Measurements from ENCODE around the gene GRAMD1B. TPM values are rescaled to one million over a fixed set of nuclear protein-coding genes. Genes with fewer than 3 reads are reported as not detected.

Gene GRAMD1B
- total RNA-seq, 4 donors from 2014 or later, result 0.30 to 1.5 (median 0.68) TPM

DNA sequence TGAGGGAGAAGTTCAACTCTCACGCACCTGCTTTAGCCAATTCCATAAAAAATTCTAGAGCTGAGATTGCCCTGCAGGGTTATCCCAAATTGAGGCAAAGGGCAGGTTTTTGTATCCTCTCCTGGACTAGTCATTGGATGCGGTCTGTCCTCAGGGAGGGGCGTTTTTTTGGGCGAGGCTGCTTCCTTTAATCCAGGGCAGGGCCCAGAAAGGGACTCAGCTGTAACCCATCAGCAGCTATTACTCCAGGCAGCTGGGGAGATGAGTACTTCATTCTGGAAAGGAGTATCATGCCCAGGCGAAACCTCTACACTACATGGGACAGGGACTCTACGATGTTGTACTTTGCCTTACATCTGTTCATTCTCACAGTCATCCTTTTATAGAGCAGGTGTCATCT is 121.0 kb downstream of the GRAMD1B start:
- TF ChIP-seq, protein P1, sequence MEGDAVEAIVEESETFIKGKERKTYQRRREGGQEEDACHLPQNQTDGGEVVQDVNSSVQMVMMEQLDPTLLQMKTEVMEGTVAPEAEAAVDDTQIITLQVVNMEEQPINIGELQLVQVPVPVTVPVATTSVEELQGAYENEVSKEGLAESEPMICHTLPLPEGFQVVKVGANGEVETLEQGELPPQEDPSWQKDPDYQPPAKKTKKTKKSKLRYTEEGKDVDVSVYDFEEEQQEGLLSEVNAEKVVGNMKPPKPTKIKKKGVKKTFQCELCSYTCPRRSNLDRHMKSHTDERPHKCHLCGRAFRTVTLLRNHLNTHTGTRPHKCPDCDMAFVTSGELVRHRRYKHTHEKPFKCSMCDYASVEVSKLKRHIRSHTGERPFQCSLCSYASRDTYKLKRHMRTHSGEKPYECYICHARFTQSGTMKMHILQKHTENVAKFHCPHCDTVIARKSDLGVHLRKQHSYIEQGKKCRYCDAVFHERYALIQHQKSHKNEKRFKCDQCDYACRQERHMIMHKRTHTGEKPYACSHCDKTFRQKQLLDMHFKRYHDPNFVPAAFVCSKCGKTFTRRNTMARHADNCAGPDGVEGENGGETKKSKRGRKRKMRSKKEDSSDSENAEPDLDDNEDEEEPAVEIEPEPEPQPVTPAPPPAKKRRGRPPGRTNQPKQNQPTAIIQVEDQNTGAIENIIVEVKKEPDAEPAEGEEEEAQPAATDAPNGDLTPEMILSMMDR (IDR thresholded peaks at IDR 0.05), result no peak
- TF ChIP-seq POLR2A (IDR thresholded peaks at IDR 0.05), result no peak
- WGBS, 2 donors, result 66 to 71% methylated on average over 6 of the region's 6 CpGs

GRCh38 chr11:123556633-123557032 is 126.6 kb downstream of the GRAMD1B start:
- H3K4me3 ChIP-seq (ENCODE audit: low read depth, poor library complexity, severe bottlenecking), result no peak overlapping the region
- DNase-seq (ENCODE audit: low spot score in 2 of 2), result no peak
- 88 to 90% methylated on average over 7 of the region's 7 CpGs for WGBS, 2 donors
- no peak for TF ChIP-seq POLR2A (IDR thresholded peaks at IDR 0.05)
- TF ChIP-seq, protein P1 (IDR thresholded peaks at IDR 0.05), result no peak
- intact Hi-C loops (cut with DNase I; ENCODE audit: low total_unique reads), result no loop called here

More for the DNA sequence above, 121.0 kb downstream of the GRAMD1B start:
- no peak overlapping the region for H3K4me3 ChIP-seq (ENCODE audit: low read depth, poor library complexity, severe bottlenecking)
- intact Hi-C loops (cut with DNase I; ENCODE audit: low total_unique reads), result no loop called here
- DNase-seq (ENCODE audit: low spot score in 2 of 2), result no peak

- 56 to 58% methylated on average over 12 of the region's 12 CpGs for WGBS, 2 donors
- no peak for DNase-seq (ENCODE audit: low spot score in 2 of 2)
- intact Hi-C loops (cut with DNase I; ENCODE audit: low total_unique reads), result no loop called here
- no peak for TF ChIP-seq POLR2A (IDR thresholded peaks at IDR 0.05)
- TF ChIP-seq, protein P1 (IDR thresholded peaks at IDR 0.05), result no peak
- no peak overlapping the region for H3K4me3 ChIP-seq (ENCODE audit: low read depth, poor library complexity, severe bottlenecking)
Measured at GRCh38 chr11:123558536-123559315, 128.7 kb downstream of the GRAMD1B start.

GRCh38 chr11:123559523-123559955 is 129.5 kb downstream of the GRAMD1B start:
- intact Hi-C loops (cut with DNase I; ENCODE audit: low total_unique reads), result no loop called here
- 13 to 14% methylated on average over 13 of the region's 13 CpGs for WGBS, 2 donors
- no peak for DNase-seq (ENCODE audit: low spot score in 2 of 2)
- H3K4me3 ChIP-seq (ENCODE audit: low read depth, poor library complexity, severe bottlenecking), result peak overlapping the region; percentile 5
- TF ChIP-seq, protein P1 (IDR thresholded peaks at IDR 0.05), result no peak
- no peak for TF ChIP-seq POLR2A (IDR thresholded peaks at IDR 0.05)

GRCh38 chr11:123560006-123560405 is 129.9 kb downstream of the GRAMD1B start:
- DNase-seq (ENCODE audit: low spot score in 2 of 2), result no peak
- no peak for TF ChIP-seq POLR2A (IDR thresholded peaks at IDR 0.05)
- TF ChIP-seq, protein P1 (IDR thresholded peaks at IDR 0.05), result no peak
- WGBS, 2 donors, result 2 to 5% methylated on average over 23 of the region's 23 CpGs
- intact Hi-C loops (cut with DNase I; ENCODE audit: low total_unique reads), result no loop called here
- peak overlapping the region; percentile 5 for H3K4me3 ChIP-seq (ENCODE audit: low read depth, poor library complexity, severe bottlenecking)
